Activated CD8-positive, alpha-beta T cell treated with anti-CD3 and anti-CD28 coated beads for 36 hours (primary cell): ENCODE measurements around the gene YPEL3. TPM values are rescaled to one million over a fixed set of nuclear protein-coding genes. Genes with fewer than 3 reads are reported as not detected.

ENCODE experiments used
- ATAC-seq: fragments of 200-7000 bp; cut with Tn5 transposase; one replicate; pipeline ENCODE4 v1.10.0; 2021; ENCODE audit warnings: mild to moderate bottlenecking, moderate library complexity
- CTCF ChIA-PET: fragments of 350-600 bp; sonication (Branson Sonifier 250); formaldehyde crosslinking; loops from one replicate; lab custom pipeline; 2021; ENCODE audit warnings: antibody characterized with exemption; lab: Charles Lee
- POLR2A ChIA-PET: fragments of 350-600 bp; sonication (Branson Sonifier 250); formaldehyde crosslinking; loops from one replicate; lab custom pipeline; 2021; ENCODE audit warnings: antibody characterized with exemption; lab: Charles Lee
- DNase-seq: peaks from one replicate; pipeline ENCODE4 v3.0.0-alpha.2; 2020
- H3K27ac Mint-ChIP-seq: one replicate; pipeline ENCODE4 v1.8.0; 2021; ENCODE audit warnings: mild to moderate bottlenecking, mixed read lengths
- H3K27me3 Mint-ChIP-seq: one replicate; pipeline ENCODE4 v1.8.0; 2021; ENCODE audit warnings: mixed read lengths
- H3K36me3 Mint-ChIP-seq: one replicate; pipeline ENCODE4 v1.8.0; 2021; ENCODE audit warnings: low read depth, mixed read lengths
- H3K4me1 Mint-ChIP-seq: one replicate; pipeline ENCODE4 v1.8.0; 2021; ENCODE audit warnings: low read depth, mixed read lengths
- H3K4me3 Mint-ChIP-seq: one replicate; pipeline ENCODE4 v1.8.0; 2021; ENCODE audit warnings: mild to moderate bottlenecking, moderate library complexity, mixed read lengths
- H3K9me3 Mint-ChIP-seq: one replicate; pipeline ENCODE4 v1.8.0; 2021; ENCODE audit warnings: mixed read lengths
- CTCF ChIP-seq: fragments of 200-600 bp; IDR thresholded peaks from one replicate; pipeline ENCODE4 v1.8.0; 2022; ENCODE audit warnings: antibody characterized with exemption, mild to moderate bottlenecking
- intact Hi-C: fragments of 100-400 bp; cut with micrococcal nuclease; formaldehyde crosslinking; loops from one replicate; pipeline ENCODE4 v1.10.0; 2022
- total RNA-seq, 2 experiments: library from RNA; stranded (reverse); gene quantifications; one replicate each; pipeline ENCODE4 v1.2.3, GENCODE V29; 2021

Gene YPEL3
- total RNA-seq, 2 experiments from 2014 or later = 17.7 to 19.5 TPM

GRCh38 chr16:30084816-30085159 lies 11.2 kb downstream of the YPEL3 start:
- peaks cover 10% of the 10 kb centered on the region for H3K4me1 Mint-ChIP-seq
- H3K4me3 Mint-ChIP-seq = no peak overlapping the region
- CTCF ChIA-PET = no interaction called here
- no peaks in the 10 kb centered on the region for H3K27me3 Mint-ChIP-seq
- no peak overlapping the region for H3K27ac Mint-ChIP-seq
- no peaks in the 10 kb centered on the region for H3K9me3 Mint-ChIP-seq
- no peak for ATAC-seq
- TF ChIP-seq CTCF = no peak
- intact Hi-C loops = no loop called here
- POLR2A ChIA-PET = interaction anchor here (1.3 to 1.4 kb wide), 2 partner anchors 8 to 18 kb away, joined by 3 to 4 read pairs; partner anchors contain the start of gene TBX6
- H3K36me3 Mint-ChIP-seq = peaks cover 33% of the 10 kb centered on the region
- no peak for DNase-seq

DNA sequence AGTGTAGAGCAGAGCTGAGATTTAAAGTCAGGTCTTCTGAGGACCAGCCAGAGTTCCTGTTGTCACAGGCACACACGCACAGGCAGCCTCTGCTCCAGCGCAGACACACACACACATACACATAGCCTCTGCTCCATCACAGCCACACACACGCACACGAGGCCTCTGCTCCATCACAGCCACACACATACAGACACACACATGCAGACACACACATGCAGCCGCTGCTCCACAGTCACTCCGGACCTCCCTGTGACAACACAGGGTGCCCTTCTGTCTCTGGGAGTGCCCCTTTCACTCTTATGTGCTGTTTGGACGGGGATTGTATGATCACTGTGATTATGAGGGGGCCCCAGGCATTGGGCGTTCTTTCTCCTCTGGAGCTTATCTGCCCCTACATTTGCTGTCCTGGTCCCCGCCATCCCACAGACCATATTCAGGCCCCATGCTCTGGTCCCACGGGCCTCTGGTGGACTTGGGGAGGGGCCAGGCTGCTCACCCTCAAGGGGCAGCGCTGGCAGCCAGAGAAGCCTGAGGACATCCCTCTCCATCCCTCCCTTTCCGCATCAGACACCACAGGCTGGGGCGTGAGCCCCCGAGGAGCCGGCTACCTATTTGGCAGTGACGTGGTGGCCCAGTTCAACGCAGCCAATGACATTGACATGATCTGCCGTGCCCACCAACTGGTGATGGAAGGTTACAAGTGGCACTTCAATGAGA lies 11.8 kb downstream of the YPEL3 start:
- Mint-ChIP-seq H3K4me1 (peaks cover 10% of the 10 kb centered on the region), H3K9me3 (no peaks in the 10 kb centered on the region), H3K27me3 (no peaks in the 10 kb centered on the region), H3K36me3 (peaks cover 38% of the 10 kb centered on the region), H3K4me3 (no peak overlapping the region), H3K27ac (peak overlapping the region; percentile 61)
- no peak for TF ChIP-seq CTCF
- ChIA-PET POLR2A (interaction anchor here (1.4 kb wide), 1 partner anchor 8 kb away, joined by 4 read pairs; the partner anchor contains the start of gene TBX6), CTCF (no interaction called here)
- DNase-seq = no peak
- intact Hi-C loops = no loop called here
- ATAC-seq = no peak

GRCh38 chr16:30083216-30084055 lies 12.6 kb downstream of the YPEL3 start:
- H3K36me3 Mint-ChIP-seq = peaks cover 41% of the 10 kb centered on the region
- intact Hi-C loops = no loop called here
- ATAC-seq = no peak
- no peak for DNase-seq
- CTCF ChIA-PET = no interaction called here
- no peaks in the 10 kb centered on the region for H3K9me3 Mint-ChIP-seq
- no peak for TF ChIP-seq CTCF
- peaks cover 10% of the 10 kb centered on the region for H3K4me1 Mint-ChIP-seq
- POLR2A ChIA-PET = interaction anchor here (0.6 to 7.4 kb wide), 3 partner anchors 8 to 9 kb away, joined by 4 to 70 read pairs (median 4); partner anchors contain the start of genes TBX6 and YPEL3
- no peaks in the 10 kb centered on the region for H3K27me3 Mint-ChIP-seq
- peak overlapping the region; percentile 21 for H3K27ac Mint-ChIP-seq
- no peak overlapping the region for H3K4me3 Mint-ChIP-seq

GRCh38 chr16:30082545-30083090 lies 13.4 kb downstream of the YPEL3 start:
- ATAC-seq = no peak
- H3K9me3 Mint-ChIP-seq = no peaks in the 10 kb centered on the region
- no peaks in the 10 kb centered on the region for H3K27me3 Mint-ChIP-seq
- H3K36me3 Mint-ChIP-seq = peaks cover 48% of the 10 kb centered on the region
- DNase-seq = no peak
- no peak overlapping the region for H3K4me3 Mint-ChIP-seq
- ChIA-PET CTCF (interaction anchor here (7.0 kb wide), 1 partner anchor 8 kb away, joined by 60 read pairs; the partner anchor contains the start of gene TBX6), POLR2A (interaction anchor here (0.6 to 7.4 kb wide), 2 partner anchors 7 to 10 kb away, joined by 4 to 70 read pairs; partner anchors contain the start of genes TBX6 and YPEL3)
- no peak overlapping the region for H3K27ac Mint-ChIP-seq
- H3K4me1 Mint-ChIP-seq = peaks cover 19% of the 10 kb centered on the region
- intact Hi-C loops = no loop called here
- no peak for TF ChIP-seq CTCF
